Fibroblast of villous mesenchyme (primary cell): ENCODE results near the gene CYFIP2. TPM values are rescaled to one million over a fixed set of nuclear protein-coding genes. Genes with fewer than 3 reads are reported as not detected.

Source experiments
- DNase-seq: peaks from one replicate; pipeline ENCODE4 v3.0.0-alpha.2; 2010; ENCODE audit warnings: low read depth
- H3K4me3 ChIP-seq: 2 replicates; pipeline ENCODE4 v1.5.1; 2011; ENCODE audit warnings: low read depth, mild to moderate bottlenecking, low read length
- total RNA-seq: library from RNA; depleted of rRNA; stranded (reverse); fragments of >200 nt; gene quantifications from 2 replicates; pipeline ENCODE4 v1.2.3, GENCODE V29; 2012
- TF ChIP-seq, protein P1 (sequence below): IDR thresholded peaks from 2 replicates; pipeline ENCODE4 v1.5.1; 2012; ENCODE audit warnings: low read depth, mild to moderate bottlenecking, low read length; ENCODE audit not compliant: insufficient read depth

CYFIP2 gene
- total RNA-seq, 1 donor = 13.4 TPM

- DNase-seq = peak; percentile 69
- TF ChIP-seq, protein P1, sequence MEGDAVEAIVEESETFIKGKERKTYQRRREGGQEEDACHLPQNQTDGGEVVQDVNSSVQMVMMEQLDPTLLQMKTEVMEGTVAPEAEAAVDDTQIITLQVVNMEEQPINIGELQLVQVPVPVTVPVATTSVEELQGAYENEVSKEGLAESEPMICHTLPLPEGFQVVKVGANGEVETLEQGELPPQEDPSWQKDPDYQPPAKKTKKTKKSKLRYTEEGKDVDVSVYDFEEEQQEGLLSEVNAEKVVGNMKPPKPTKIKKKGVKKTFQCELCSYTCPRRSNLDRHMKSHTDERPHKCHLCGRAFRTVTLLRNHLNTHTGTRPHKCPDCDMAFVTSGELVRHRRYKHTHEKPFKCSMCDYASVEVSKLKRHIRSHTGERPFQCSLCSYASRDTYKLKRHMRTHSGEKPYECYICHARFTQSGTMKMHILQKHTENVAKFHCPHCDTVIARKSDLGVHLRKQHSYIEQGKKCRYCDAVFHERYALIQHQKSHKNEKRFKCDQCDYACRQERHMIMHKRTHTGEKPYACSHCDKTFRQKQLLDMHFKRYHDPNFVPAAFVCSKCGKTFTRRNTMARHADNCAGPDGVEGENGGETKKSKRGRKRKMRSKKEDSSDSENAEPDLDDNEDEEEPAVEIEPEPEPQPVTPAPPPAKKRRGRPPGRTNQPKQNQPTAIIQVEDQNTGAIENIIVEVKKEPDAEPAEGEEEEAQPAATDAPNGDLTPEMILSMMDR = no peak
- no peak overlapping the region for H3K4me3 ChIP-seq
Measured at GRCh38 chr5:157371655-157372471, 105.9 kb downstream of the CYFIP2 start.

DNA sequence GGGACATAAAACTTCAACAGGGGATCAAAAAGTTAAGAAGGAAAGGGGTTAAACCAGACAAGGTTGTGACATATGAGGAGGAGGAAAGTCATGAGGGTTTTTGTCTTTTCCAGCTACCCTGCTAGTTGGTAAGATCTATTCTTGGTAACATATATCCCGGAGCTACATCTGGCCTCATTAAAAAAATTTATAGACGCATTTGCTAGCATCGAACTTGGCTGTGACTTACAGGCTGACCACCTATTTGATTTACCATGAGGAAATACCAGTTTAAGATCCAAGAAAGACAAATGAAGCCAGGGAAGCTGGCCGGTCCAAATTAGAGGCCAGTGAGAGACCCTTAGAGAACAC is 106.5 kb downstream of the CYFIP2 start:
- DNase-seq = peak; percentile 74
- TF ChIP-seq, protein P1 = no peak
- H3K4me3 ChIP-seq = no peak overlapping the region

- DNase-seq = no peak
- H3K4me3 ChIP-seq = no peak overlapping the region
- TF ChIP-seq, protein P1 = no peak
Measured at GRCh38 chr5:157378509-157378908, 112.6 kb downstream of the CYFIP2 start.

DNA sequence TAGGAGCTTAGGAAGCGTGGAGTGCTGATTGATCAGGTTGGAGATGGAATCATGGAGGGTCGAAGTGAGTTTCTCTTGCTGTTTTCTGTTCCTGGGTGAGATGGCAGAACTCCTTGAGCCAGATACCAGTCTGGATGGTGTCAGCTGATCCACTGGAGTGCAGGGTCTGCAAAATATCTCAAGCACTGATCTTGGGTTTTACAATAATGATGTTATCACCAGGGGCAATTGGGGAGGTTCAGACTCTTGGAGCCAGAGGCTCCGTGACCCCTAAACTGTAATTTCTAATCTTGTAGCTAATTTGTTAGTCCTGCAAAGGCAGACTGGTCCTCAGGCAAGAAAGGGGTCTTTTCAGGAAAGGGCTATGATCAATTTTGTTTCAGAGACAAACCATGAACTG is 114.1 kb downstream of the CYFIP2 start:
- TF ChIP-seq, protein P1 = no peak
- H3K4me3 ChIP-seq = no peak overlapping the region
- no peak for DNase-seq

DNA sequence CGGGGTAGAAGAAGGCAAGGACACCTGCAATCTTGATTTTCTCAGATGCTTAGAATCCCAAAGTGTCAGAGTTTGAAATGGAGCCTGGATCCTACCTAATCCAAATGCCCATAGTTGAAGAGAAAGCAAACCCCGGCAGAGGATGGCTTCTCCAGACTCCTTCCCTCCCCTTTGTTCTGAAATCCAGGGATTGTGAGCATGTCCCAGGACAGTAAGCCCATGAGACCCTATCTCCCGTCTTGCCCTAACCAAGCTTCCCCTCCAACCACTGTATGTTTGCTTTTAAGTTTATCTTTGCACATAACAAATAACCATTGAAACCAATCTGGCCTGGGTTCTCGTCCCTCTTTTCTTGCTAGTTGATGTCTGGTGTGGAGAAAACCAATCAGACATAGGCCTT is 115.8 kb downstream of the CYFIP2 start:
- no peak overlapping the region for H3K4me3 ChIP-seq
- TF ChIP-seq, protein P1 = no peak
- DNase-seq = no peak

GRCh38 chr5:157382996-157383800 is 117.3 kb downstream of the CYFIP2 start:
- TF ChIP-seq, protein P1 = no peak
- peak; percentile 13 for DNase-seq
- H3K4me3 ChIP-seq = no peak overlapping the region
